Mucosa of stomach (tissue), 1 donor: ENCODE results near the gene TRAPPC14.
A peak's percentile ranks its signal among the peaks of the same experiment; 100 is the strongest.

Experiments used
- H3K27me3 ChIP-seq: one replicate; pipeline ENCODE4 v1.7.0; 2013; ENCODE audit warnings: mild to moderate bottlenecking, low read length; ENCODE audit not compliant: control insufficient read depth, insufficient read depth
- H3K36me3 ChIP-seq: one replicate; pipeline ENCODE4 v1.7.0; 2013; ENCODE audit warnings: low read length; ENCODE audit not compliant: control insufficient read depth, insufficient read depth
- H3K4me1 ChIP-seq: one replicate; pipeline ENCODE4 v1.7.0; 2013; ENCODE audit warnings: mild to moderate bottlenecking, low read length; ENCODE audit not compliant: control insufficient read depth, insufficient read depth
- H3K4me3 ChIP-seq: one replicate; pipeline ENCODE4 v1.7.0; 2013; ENCODE audit warnings: low read length
- H3K9ac ChIP-seq: one replicate; pipeline ENCODE4 v1.7.0; 2013; ENCODE audit warnings: mild to moderate bottlenecking, low read length, moderate library complexity
- H3K9me3 ChIP-seq: one replicate; pipeline ENCODE4 v1.7.0; 2013; ENCODE audit warnings: mild to moderate bottlenecking, low read length, moderate library complexity; ENCODE audit not compliant: control insufficient read depth
- donor health status: Pancreatic carcinoma.

The TRAPPC14 gene

GRCh38 chr7:100170101-100170897, 11.8 kb upstream of the TRAPPC14 start:
- H3K4me1 ChIP-seq: peaks cover 22% of the 10 kb centered on the region
- H3K36me3 ChIP-seq: no peaks in the 10 kb centered on the region
- H3K27me3 ChIP-seq: peaks cover 41% of the 10 kb centered on the region
- no peak overlapping the region for H3K9ac ChIP-seq
- H3K9me3 ChIP-seq: no peaks in the 10 kb centered on the region
- H3K4me3 ChIP-seq: no peak overlapping the region

DNA sequence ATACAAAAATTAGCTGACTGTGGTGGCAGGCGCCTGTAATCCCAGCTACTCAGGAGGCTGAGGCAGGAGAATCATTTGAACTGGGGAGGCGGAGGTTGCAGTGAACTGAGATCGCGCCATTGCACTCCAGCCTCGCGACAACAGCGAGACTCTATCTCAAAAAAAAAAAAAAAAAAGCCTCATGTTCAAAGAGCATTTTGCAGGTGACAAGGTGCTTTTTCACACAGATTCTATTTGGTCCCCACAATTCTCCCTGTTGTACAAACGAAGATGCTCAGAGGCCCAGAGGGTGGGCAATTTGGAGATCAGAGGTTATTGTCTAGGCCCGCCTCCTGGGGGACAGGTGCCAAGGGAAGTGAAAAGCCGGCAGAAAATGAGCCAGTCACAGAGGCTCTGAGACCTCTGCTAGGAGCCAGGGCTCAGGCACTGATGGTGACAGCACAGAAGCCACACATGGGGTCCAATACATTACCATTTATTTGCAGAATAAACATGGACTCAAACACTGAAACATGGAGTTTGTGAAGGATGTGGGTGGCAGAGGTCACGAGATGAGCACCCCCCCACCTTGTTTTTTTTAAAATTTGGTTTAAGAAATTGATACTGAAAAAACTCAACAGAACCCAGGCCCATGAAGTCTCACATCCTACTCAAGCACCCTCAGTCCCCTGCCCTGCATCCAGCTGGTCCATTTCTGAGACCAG, 10.8 kb upstream of the TRAPPC14 start:
- peaks cover 38% of the 10 kb centered on the region for H3K27me3 ChIP-seq

GRCh38 chr7:100167912-100168323, 9.4 kb upstream of the TRAPPC14 start:
- H3K4me3 ChIP-seq: peak overlapping the region; percentile 34
- H3K36me3 ChIP-seq: no peaks in the 10 kb centered on the region
- peaks cover 36% of the 10 kb centered on the region for H3K27me3 ChIP-seq
- peak overlapping the region; percentile 44 for H3K9ac ChIP-seq
- no peaks in the 10 kb centered on the region for H3K9me3 ChIP-seq
- H3K4me1 ChIP-seq: peaks cover 29% of the 10 kb centered on the region

More for the DNA sequence above, 10.8 kb upstream of the TRAPPC14 start:
- H3K9ac ChIP-seq: no peak overlapping the region
- H3K4me3 ChIP-seq: no peak overlapping the region
- H3K9me3 ChIP-seq: no peaks in the 10 kb centered on the region
- H3K4me1 ChIP-seq: peaks cover 22% of the 10 kb centered on the region
- H3K36me3 ChIP-seq: no peaks in the 10 kb centered on the region

DNA sequence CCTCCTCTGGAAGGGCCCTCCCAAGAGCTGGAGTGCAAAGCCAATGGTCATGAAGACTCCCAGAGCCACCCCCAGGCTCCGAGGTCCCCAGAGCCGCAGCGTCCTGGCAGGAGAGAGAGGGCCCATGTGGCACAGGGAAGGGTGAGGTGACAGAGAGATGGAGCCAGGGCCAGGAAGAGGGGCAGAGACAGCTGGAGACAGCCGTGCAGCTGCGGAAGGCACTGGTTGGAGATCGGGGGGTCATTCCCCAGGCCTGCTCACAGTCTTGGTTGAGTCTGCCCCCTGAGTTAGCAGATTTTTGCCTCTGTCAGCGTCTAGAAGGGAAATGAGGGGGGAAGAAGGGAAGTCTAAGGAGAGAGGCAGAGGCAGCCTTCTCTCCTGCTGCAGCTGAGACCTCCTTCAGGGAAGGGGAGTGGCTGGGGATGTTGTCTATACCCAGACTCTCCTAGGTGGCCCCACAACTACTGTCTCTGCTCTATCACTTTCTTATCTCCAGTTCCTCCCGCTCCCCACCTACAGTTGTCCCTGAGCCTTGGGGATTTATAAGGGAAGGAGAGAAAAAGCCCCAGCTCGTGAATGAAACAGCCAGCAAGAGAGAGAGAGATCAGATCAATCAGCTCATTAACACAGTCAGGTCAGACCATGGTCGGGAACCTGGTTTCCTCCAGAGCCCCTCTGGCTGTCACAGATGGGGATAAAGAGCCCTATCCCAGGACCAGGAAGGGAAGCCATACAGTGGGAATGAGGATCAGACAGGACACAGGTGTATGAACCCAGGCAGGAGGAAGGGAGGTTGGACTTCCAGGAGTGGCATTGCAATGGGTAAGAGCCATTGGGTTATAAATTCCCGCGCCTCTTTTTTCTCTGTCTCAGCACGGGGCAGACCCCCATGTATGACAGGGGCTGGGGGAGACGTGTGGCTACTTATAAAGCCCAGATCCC, 8.7 kb upstream of the TRAPPC14 start:
- H3K27me3 ChIP-seq: peaks cover 35% of the 10 kb centered on the region
- H3K9me3 ChIP-seq: no peaks in the 10 kb centered on the region
- H3K4me3 ChIP-seq: peak overlapping the region; percentile 34
- H3K36me3 ChIP-seq: no peaks in the 10 kb centered on the region
- H3K4me1 ChIP-seq: peaks cover 31% of the 10 kb centered on the region
- H3K9ac ChIP-seq: peak overlapping the region; percentile 44

- Histone ChIP-seq H3K36me3 (no peaks in the 10 kb centered on the region), H3K4me3 (no peak overlapping the region), H3K4me1 (peaks cover 31% of the 10 kb centered on the region), H3K27me3 (peaks cover 29% of the 10 kb centered on the region), H3K9ac (no peak overlapping the region), H3K9me3 (no peaks in the 10 kb centered on the region)
Measured at GRCh38 chr7:100166317-100166940, 7.9 kb upstream of the TRAPPC14 start.

DNA sequence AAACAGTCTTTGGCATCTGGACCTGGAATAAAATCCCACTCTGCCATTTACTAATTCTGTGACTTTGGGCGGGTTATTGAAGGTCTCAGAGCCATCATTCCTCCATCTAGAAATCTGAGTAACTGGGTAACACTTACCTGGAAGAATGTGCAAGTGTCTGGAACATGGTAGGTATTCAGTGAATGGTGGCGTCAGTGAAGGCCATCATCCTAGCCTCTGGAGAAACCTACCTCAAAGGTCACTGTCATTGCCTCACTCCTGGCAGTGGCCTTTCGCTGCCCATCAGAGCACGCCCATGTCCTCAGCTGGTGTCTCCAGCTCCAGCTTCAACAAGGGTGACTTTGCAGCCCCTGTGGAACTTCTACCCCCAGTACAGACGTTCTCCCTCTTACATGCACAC, 5.3 kb upstream of the TRAPPC14 start:
- Histone ChIP-seq H3K4me1 (peaks cover 30% of the 10 kb centered on the region), H3K27me3 (peaks cover 12% of the 10 kb centered on the region), H3K9me3 (no peaks in the 10 kb centered on the region), H3K4me3 (no peak overlapping the region), H3K36me3 (no peaks in the 10 kb centered on the region), H3K9ac (no peak overlapping the region)

DNA sequence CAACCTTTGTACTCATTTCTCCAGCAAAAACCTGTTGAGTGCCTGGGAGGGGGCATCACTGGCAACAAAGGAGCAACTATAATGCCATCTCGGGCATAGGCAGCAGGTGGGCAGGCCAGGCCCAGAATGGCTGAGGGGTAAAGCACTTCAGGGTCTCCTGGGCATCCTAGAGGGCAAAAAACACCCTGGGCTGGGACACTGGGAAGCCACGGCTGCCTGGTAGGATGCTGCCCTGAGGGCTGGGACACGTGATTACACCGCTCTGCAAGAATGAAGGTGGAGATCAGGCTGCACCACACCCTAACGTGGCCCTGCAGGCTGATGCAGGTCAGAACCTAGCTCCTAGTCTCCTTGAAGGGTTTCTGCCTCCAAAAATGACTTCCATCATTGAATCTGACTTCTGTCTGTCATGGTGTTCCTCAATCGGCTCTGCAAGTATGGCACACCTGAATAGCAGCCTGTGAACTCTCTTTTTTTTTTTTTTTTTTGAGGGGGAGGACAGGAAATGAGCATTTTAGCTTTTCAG, 4.5 kb upstream of the TRAPPC14 start:
- Histone ChIP-seq H3K9ac (no peak overlapping the region), H3K27me3 (peaks cover 12% of the 10 kb centered on the region), H3K36me3 (no peaks in the 10 kb centered on the region), H3K4me3 (no peak overlapping the region), H3K9me3 (no peaks in the 10 kb centered on the region), H3K4me1 (peaks cover 24% of the 10 kb centered on the region)

- Histone ChIP-seq H3K9me3 (no peaks in the 10 kb centered on the region), H3K4me1 (peaks cover 38% of the 10 kb centered on the region), H3K9ac (no peak overlapping the region), H3K36me3 (peaks cover 5% of the 10 kb centered on the region), H3K4me3 (no peak overlapping the region), H3K27me3 (no peaks in the 10 kb centered on the region)
Measured at GRCh38 chr7:100160067-100160466, 1.5 kb upstream of the TRAPPC14 start.

DNA sequence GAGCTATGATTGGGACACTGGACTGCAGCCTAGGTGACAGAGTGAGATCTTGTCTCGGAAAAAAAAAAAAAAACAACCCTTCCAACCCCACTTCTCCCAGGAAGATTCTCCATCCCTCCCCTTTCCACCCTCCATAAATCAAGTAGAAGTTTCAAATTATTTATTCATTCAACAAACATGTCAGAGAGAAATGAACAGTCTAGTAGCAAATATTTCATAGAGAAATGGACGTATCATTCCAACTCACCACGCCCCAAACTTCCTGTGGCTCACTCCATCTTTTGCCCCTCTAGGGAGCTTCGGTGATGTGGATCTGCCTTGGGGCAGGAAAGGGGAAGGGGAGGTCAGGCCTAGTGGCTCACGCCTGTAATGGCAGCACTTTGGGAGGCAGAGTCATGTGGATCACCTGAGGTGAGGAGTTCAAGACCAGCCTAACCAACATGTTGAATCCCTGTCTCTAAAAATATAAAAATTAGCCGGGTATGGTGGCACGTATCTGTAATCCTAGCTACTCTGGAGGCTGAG, 638 bp upstream of the TRAPPC14 start:
- Histone ChIP-seq H3K36me3 (peaks cover 5% of the 10 kb centered on the region), H3K27me3 (no peaks in the 10 kb centered on the region), H3K4me3 (peak overlapping the region; percentile 56), H3K4me1 (peaks cover 46% of the 10 kb centered on the region), H3K9ac (peak overlapping the region; percentile 86), H3K9me3 (no peaks in the 10 kb centered on the region)

- Histone ChIP-seq H3K4me3 (peak overlapping the region; percentile 56), H3K4me1 (peaks cover 50% of the 10 kb centered on the region), H3K27me3 (no peaks in the 10 kb centered on the region), H3K36me3 (peaks cover 5% of the 10 kb centered on the region), H3K9ac (peak overlapping the region; percentile 86), H3K9me3 (no peaks in the 10 kb centered on the region)
Measured at GRCh38 chr7:100157334-100158228, 942 bp downstream of the TRAPPC14 start.
